MCF 10A (cell line): ENCODE measurements around the gene PHACTR3. TPM values are rescaled to one million over a fixed set of nuclear protein-coding genes. Genes with fewer than 3 reads are reported as not detected.

ENCODE experiments used
- BruUV-seq: library from RNA; stranded (reverse); fragments of 400-500 nt; replicated peaks from 2 replicates; lab custom pipeline; 2021; lab: Mats Ljungman, UMichigan
- CTCF ChIA-PET: fragments of 300-600 bp; sonication (Branson Sonifier 250); formaldehyde crosslinking; extraction: SDS; loops from one replicate; lab custom pipeline; 2021; ENCODE audit warnings: antibody characterized with exemption, inconsistent platforms; lab: Yijun Ruan, JAX
- POLR2A ChIA-PET: fragments of 300-600, 350-650 bp; sonication (Branson Sonifier 250); formaldehyde crosslinking; extraction: SDS; loops from one replicate; lab custom pipeline; 2020; ENCODE audit warnings: antibody characterized with exemption, inconsistent platforms; lab: Yijun Ruan, JAX
- DNase-seq: peaks from one replicate; pipeline ENCODE4 v3.0.0-alpha.2; 2018; ENCODE audit not compliant: unreplicated experiment
- H3K27ac Mint-ChIP-seq: one replicate; pipeline ENCODE4 v1.8.0; 2022; ENCODE audit warnings: mild to moderate bottlenecking, low read depth, mixed read lengths; ENCODE audit not compliant: unreplicated experiment
- H3K27me3 Mint-ChIP-seq: one replicate; pipeline ENCODE4 v1.8.0; 2022; ENCODE audit warnings: mixed read lengths; ENCODE audit not compliant: insufficient read depth, unreplicated experiment
- H3K36me3 Mint-ChIP-seq: one replicate; pipeline ENCODE4 v1.8.0; 2022; ENCODE audit warnings: mild to moderate bottlenecking, moderate library complexity, mixed read lengths; ENCODE audit not compliant: insufficient read depth, unreplicated experiment
- H3K4me1 Mint-ChIP-seq: one replicate; pipeline ENCODE4 v1.8.0; 2022; ENCODE audit warnings: mixed read lengths; ENCODE audit not compliant: insufficient read depth, unreplicated experiment
- H3K4me3 Mint-ChIP-seq: one replicate; pipeline ENCODE4 v1.8.0; 2022; ENCODE audit warnings: mild to moderate bottlenecking, moderate library complexity, mixed read lengths; ENCODE audit not compliant: unreplicated experiment
- H3K9me3 Mint-ChIP-seq: one replicate; pipeline ENCODE4 v1.8.0; 2022; ENCODE audit warnings: mixed read lengths; ENCODE audit not compliant: unreplicated experiment
- CTCF ChIP-seq: fragments of 200-600 bp; IDR thresholded peaks from one replicate; pipeline ENCODE4 v1.8.0; 2022; ENCODE audit warnings: antibody characterized with exemption, mild to moderate bottlenecking; ENCODE audit not compliant: unreplicated experiment
- intact Hi-C: fragments of 100-400 bp; cut with micrococcal nuclease; formaldehyde crosslinking; loops from 2 replicates; pipeline ENCODE4 v1.14.1; 2022
- total RNA-seq: library from RNA; stranded (reverse); gene quantifications from 2 replicates; pipeline ENCODE4 v1.2.3, GENCODE V29; 2022

PHACTR3 gene
- total RNA-seq, 1 experiment from 2014 or later: 22.8 TPM

DNA sequence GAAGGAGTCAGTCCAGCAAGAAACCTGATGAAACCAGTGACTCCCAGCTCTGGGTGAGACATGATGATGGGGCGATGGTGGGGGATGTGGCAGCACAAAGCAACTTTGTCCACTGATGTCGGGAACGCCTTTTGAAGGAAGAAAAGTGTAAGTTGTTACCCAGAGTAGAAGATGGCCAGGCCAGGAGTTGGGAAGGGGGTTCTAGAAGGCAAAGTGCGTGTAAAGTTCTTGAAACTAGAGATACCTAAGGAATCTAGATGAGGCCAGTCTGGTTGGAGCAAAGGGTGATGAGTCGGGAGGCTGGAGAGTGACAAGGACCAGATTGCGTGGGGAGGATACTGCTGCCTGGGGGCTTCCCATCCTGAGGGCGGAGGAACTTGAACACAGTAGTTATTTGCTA lies 117.0 kb downstream of the PHACTR3 start:
- no peak overlapping the region for H3K4me3 Mint-ChIP-seq
- H3K4me1 Mint-ChIP-seq: no peaks in the 10 kb centered on the region
- POLR2A ChIA-PET: no interaction called here
- no peak for TF ChIP-seq CTCF
- H3K27ac Mint-ChIP-seq: no peak overlapping the region
- no TSS peak for BruUV-seq
- peaks cover 70% of the 10 kb centered on the region for H3K27me3 Mint-ChIP-seq
- intact Hi-C loops: no loop called here
- CTCF ChIA-PET: no interaction called here
- H3K36me3 Mint-ChIP-seq: no peaks in the 10 kb centered on the region
- H3K9me3 Mint-ChIP-seq: no peaks in the 10 kb centered on the region
- no peak for DNase-seq

- no TSS peak for BruUV-seq
- H3K4me3 Mint-ChIP-seq: no peak overlapping the region
- H3K36me3 Mint-ChIP-seq: no peaks in the 10 kb centered on the region
- H3K27ac Mint-ChIP-seq: no peak overlapping the region
- peaks cover 75% of the 10 kb centered on the region for H3K27me3 Mint-ChIP-seq
- H3K9me3 Mint-ChIP-seq: no peaks in the 10 kb centered on the region
- no peak for TF ChIP-seq CTCF
- no peaks in the 10 kb centered on the region for H3K4me1 Mint-ChIP-seq
- ChIA-PET POLR2A (no interaction called here), CTCF (interaction anchor here (0.9 kb wide), 1 partner anchor 14 kb away, joined by 3 read pairs; no protein-coding TSS in a partner anchor)
- DNase-seq: no peak
- intact Hi-C loops: no loop called here
Observed at GRCh38 chr20:59723108-59723500, 118.8 kb downstream of the PHACTR3 start.

GRCh38 chr20:59723607-59724456 lies 119.5 kb downstream of the PHACTR3 start:
- DNase-seq: no peak
- Mint-ChIP-seq H3K27ac (no peak overlapping the region), H3K27me3 (peaks cover 82% of the 10 kb centered on the region), H3K4me3 (no peak overlapping the region), H3K36me3 (no peaks in the 10 kb centered on the region), H3K9me3 (no peaks in the 10 kb centered on the region), H3K4me1 (no peaks in the 10 kb centered on the region)
- ChIA-PET CTCF (interaction anchor here (0.6 to 0.9 kb wide), 3 partner anchors 11 to 155 kb away, joined by 3 to 4 read pairs (median 3); no protein-coding TSS in a partner anchor), POLR2A (no interaction called here)
- intact Hi-C loops: no loop called here
- TF ChIP-seq CTCF: no peak
- BruUV-seq: no TSS peak

GRCh38 chr20:59724457-59725366 lies 120.4 kb downstream of the PHACTR3 start:
- POLR2A ChIA-PET: no interaction called here
- TF ChIP-seq CTCF: no peak
- Mint-ChIP-seq H3K4me1 (no peaks in the 10 kb centered on the region), H3K4me3 (no peak overlapping the region), H3K9me3 (no peaks in the 10 kb centered on the region), H3K27ac (no peak overlapping the region), H3K27me3 (peaks cover 89% of the 10 kb centered on the region), H3K36me3 (no peaks in the 10 kb centered on the region)
- BruUV-seq: no TSS peak
- intact Hi-C loops: no loop called here
- CTCF ChIA-PET: interaction anchor here (0.6 to 1.5 kb wide), 5 partner anchors 10 to 164 kb away, joined by 3 to 5 read pairs (median 3); no protein-coding TSS in a partner anchor
- no peak for DNase-seq
